H9 (cell line): ENCODE measurements around the gene FBXL2. TPM values are rescaled to one million over a fixed set of nuclear protein-coding genes. Genes with fewer than 3 reads are reported as not detected.

Source experiments
- DNase-seq: peaks from one replicate; pipeline ENCODE4 v3.0.0-alpha.2; 2017
- H2AFZ ChIP-seq: one replicate; pipeline ENCODE4 v1.6.1; 2013; ENCODE audit warnings: mild to moderate bottlenecking, low read length, control low read depth, moderate library complexity
- H2AK5ac ChIP-seq: 2 replicates; pipeline ENCODE4 v1.6.1; 2013; ENCODE audit warnings: low read length, control low read depth, mixed read lengths; ENCODE audit not compliant: insufficient read length
- H2BK120ac ChIP-seq: one replicate; pipeline ENCODE4 v1.6.1; 2013; ENCODE audit warnings: low read depth, mild to moderate bottlenecking, low read length, control low read depth, inconsistent platforms; ENCODE audit not compliant: poor library complexity, severe bottlenecking
- H2BK12ac ChIP-seq: 2 replicates; pipeline ENCODE4 v1.6.1; 2013; ENCODE audit warnings: low read length, control low read depth, mixed read lengths, low read depth; ENCODE audit not compliant: insufficient read length
- H2BK15ac ChIP-seq: 2 replicates; pipeline ENCODE4 v1.6.1; 2013; ENCODE audit warnings: low read depth, low read length, control low read depth
- H2BK20ac ChIP-seq: one replicate; pipeline ENCODE4 v1.6.1; 2013; ENCODE audit warnings: low read depth, mild to moderate bottlenecking, low read length, control low read depth, inconsistent platforms; ENCODE audit not compliant: poor library complexity, severe bottlenecking
- H2BK5ac ChIP-seq: 2 replicates; pipeline ENCODE4 v1.6.1; 2013; ENCODE audit warnings: low read length, control low read depth, mixed read lengths; ENCODE audit not compliant: insufficient read length
- H3K14ac ChIP-seq: 2 replicates; pipeline ENCODE4 v1.6.1; 2013; ENCODE audit warnings: low read length, control low read depth; ENCODE audit not compliant: insufficient read depth
- H3K18ac ChIP-seq: 2 replicates; pipeline ENCODE4 v1.6.1; 2013; ENCODE audit warnings: low read depth, mild to moderate bottlenecking, mixed read lengths, low read length, control low read depth; ENCODE audit not compliant: insufficient read length
- H3K23ac ChIP-seq: 2 replicates; pipeline ENCODE4 v1.6.1; 2013; ENCODE audit warnings: low read length, control low read depth, mixed read lengths, low read depth; ENCODE audit not compliant: insufficient read length
- H3K23me2 ChIP-seq: 2 replicates; pipeline ENCODE4 v1.6.1; 2013; ENCODE audit warnings: low read depth, mild to moderate bottlenecking, mixed read lengths, low read length, control low read depth; ENCODE audit not compliant: insufficient read length, poor library complexity, severe bottlenecking
- H3K27ac ChIP-seq: 2 replicates; pipeline ENCODE4 v1.5.1; 2013; ENCODE audit warnings: low read length, control low read depth, mixed read lengths, low read depth; ENCODE audit not compliant: insufficient read length
- H3K27me3 ChIP-seq: 2 replicates; pipeline ENCODE4 v1.6.1; 2013; ENCODE audit warnings: low read length, control low read depth, inconsistent platforms; ENCODE audit not compliant: insufficient read depth
- H3K4ac ChIP-seq: 2 replicates; pipeline ENCODE4 v1.6.1; 2013; ENCODE audit warnings: low read depth, mild to moderate bottlenecking, control low read depth, inconsistent platforms, low read length, moderate library complexity
- H3K4me1 ChIP-seq: 2 replicates; pipeline ENCODE4 v1.6.1; 2013; ENCODE audit warnings: low read length, control low read depth, inconsistent platforms; ENCODE audit not compliant: insufficient read depth
- H3K4me2 ChIP-seq: 2 replicates; pipeline ENCODE4 v1.6.1; 2013; ENCODE audit warnings: low read length, control low read depth, mixed read lengths; ENCODE audit not compliant: insufficient read length, insufficient read depth
- H3K56ac ChIP-seq: 2 replicates; pipeline ENCODE4 v1.6.1; 2013; ENCODE audit warnings: low read depth, mild to moderate bottlenecking, mixed read lengths, low read length, control low read depth; ENCODE audit not compliant: insufficient read length
- H3K79me1 ChIP-seq: 2 replicates; pipeline ENCODE4 v1.6.1; 2013; ENCODE audit warnings: low read depth, mild to moderate bottlenecking, moderate library complexity, low read length, control low read depth, inconsistent platforms; ENCODE audit not compliant: insufficient read depth, poor library complexity, severe bottlenecking
- H3K79me2 ChIP-seq: 2 replicates; pipeline ENCODE4 v1.6.1; 2013; ENCODE audit warnings: low read length, control low read depth, inconsistent platforms; ENCODE audit not compliant: insufficient read depth
- H3K9ac ChIP-seq: 2 replicates; pipeline ENCODE4 v1.6.1; 2013; ENCODE audit warnings: low read length, control low read depth, mixed read lengths; ENCODE audit not compliant: insufficient read length; ENCODE audit errors: extremely low read depth
- H3K9me3 ChIP-seq: one replicate; pipeline ENCODE4 v1.6.1; 2013; ENCODE audit warnings: low read depth, low read length, inconsistent platforms; ENCODE audit not compliant: control insufficient read depth
- H3T11ph ChIP-seq: one replicate; pipeline ENCODE4 v1.6.1; 2013; ENCODE audit warnings: mild to moderate bottlenecking, low read length, control low read depth, inconsistent platforms
- H4K20me1 ChIP-seq: one replicate; pipeline ENCODE4 v1.6.1; 2013; ENCODE audit not compliant: control insufficient read depth, insufficient read length, insufficient read depth
- H4K5ac ChIP-seq: 2 replicates; pipeline ENCODE4 v1.6.1; 2013; ENCODE audit warnings: low read depth, mild to moderate bottlenecking, mixed read lengths, low read length, control low read depth; ENCODE audit not compliant: insufficient read length
- H4K8ac ChIP-seq: replicated peaks from 2 replicates; pipeline ENCODE4 v1.6.1; 2013; ENCODE audit warnings: low read length, control low read depth, mixed read lengths, low read depth; ENCODE audit not compliant: insufficient read length
- H4K91ac ChIP-seq: 2 replicates; pipeline ENCODE4 v1.6.1; 2013; ENCODE audit warnings: low read depth, mild to moderate bottlenecking, moderate library complexity, mixed read lengths, low read length, control low read depth; ENCODE audit not compliant: insufficient read length
- H3K27ac Mint-ChIP-seq, 3 experiments: 2 replicates in 2 of 3; 3 replicates in 1 of 3; pipeline ENCODE4 v1.8.0; 2020 to 2021; ENCODE audit warnings: mixed read lengths in 3 of 3, mild to moderate bottlenecking in 1 of 3, moderate library complexity in 1 of 3
- H3K27me3 Mint-ChIP-seq: 2 replicates; pipeline ENCODE4 v1.8.0; 2021; ENCODE audit warnings: low read depth, mild to moderate bottlenecking, moderate library complexity, mixed read lengths
- H3K36me3 Mint-ChIP-seq, 3 experiments: 2 replicates in 2 of 3; 3 replicates in 1 of 3; pipeline ENCODE4 v1.8.0; 2020 to 2021; ENCODE audit warnings: low read depth in 3 of 3, mixed read lengths in 3 of 3; ENCODE audit not compliant: insufficient read depth in 1 of 3
- H3K4me1 Mint-ChIP-seq, 2 experiments: 2 replicates each; pipeline ENCODE4 v1.8.0; 2020; ENCODE audit warnings: mixed read lengths in 2 of 2
- H3K4me3 Mint-ChIP-seq, 2 experiments: 2 replicates in 1 of 2; 3 replicates in 1 of 2; pipeline ENCODE4 v1.8.0; 2020 to 2021; ENCODE audit warnings: mild to moderate bottlenecking in 2 of 2, mixed read lengths in 2 of 2, moderate library complexity in 1 of 2
- H3K9me3 Mint-ChIP-seq, 2 experiments: 2 replicates in 1 of 2; 3 replicates in 1 of 2; pipeline ENCODE4 v1.8.0; 2020; ENCODE audit warnings: mild to moderate bottlenecking in 2 of 2, mixed read lengths in 2 of 2, moderate library complexity in 1 of 2
- CTCF ChIP-seq: fragments of 200-600 bp; sonication (generic); conservative IDR thresholded peaks from 3 replicates; pipeline ENCODE4 v1.8.0; 2021; ENCODE audit warnings: antibody characterized with exemption, mild to moderate bottlenecking
- WGBS: extraction: QIAGEN DNeasy Blood & Tissue Kit; methylation state at CpG from one replicate; pipeline ENCODE4 v1.1.7; 2013; ENCODE audit warnings: missing lambda C conversion rate, low lambda C conversion rate, mixed read lengths; ENCODE audit not compliant: insufficient read length; ENCODE audit errors: extremely low coverage; 5-methylcytosine and 5-hydroxymethylcytosine counted together
- total RNA-seq: library from RNA; stranded (reverse); gene quantifications from 2 replicates; pipeline ENCODE4 v1.2.1, GENCODE V29; 2021

The FBXL2 gene
- total RNA-seq, 1 experiment from 2014 or later = 2.7 TPM

- Histone ChIP-seq H2AFZ (no peak overlapping the region), H2BK20ac (no peak overlapping the region), H3K9me3 (no peaks in the 10 kb centered on the region), H3K9ac (no peak overlapping the region), H2BK120ac (no peak overlapping the region), H3K23me2 (no peaks in the 10 kb centered on the region), H4K8ac (no peak overlapping the region), H3K4ac (no peak overlapping the region), H3K14ac (no peak overlapping the region), H4K5ac (no peak overlapping the region), H3K79me2 (no peaks in the 10 kb centered on the region), H2BK15ac (no peak overlapping the region), H3T11ph (no peak overlapping the region), H4K20me1 (no peaks in the 10 kb centered on the region), H3K4me1 (no peaks in the 10 kb centered on the region; the same call in 1 of the 2 replicates), H3K23ac (no peak overlapping the region), H3K27me3 (no peaks in the 10 kb centered on the region), H2BK12ac (no peak overlapping the region), H3K27ac (no peak overlapping the region), H4K91ac (no peak overlapping the region), H3K56ac (no peak overlapping the region), H3K79me1 (no peaks in the 10 kb centered on the region), H2AK5ac (no peak overlapping the region), H3K18ac (no peak overlapping the region), H3K4me2 (no peak overlapping the region), H2BK5ac (no peak overlapping the region)
- H3K9me3 Mint-ChIP-seq = peaks cover 6 to 8% of the 10 kb centered on the region in 2 experiments; a peak in 4 of 5 replicates
- peaks cover 0 to 6% (median 6%) of the 10 kb centered on the region in 3 experiments; a peak in 4 of 7 replicates for H3K36me3 Mint-ChIP-seq
- TF ChIP-seq CTCF = no peak
- DNase-seq = no peak
- H3K4me3 Mint-ChIP-seq = no peak overlapping the region
- no CpG with 5 or more reads among the region's 2 CpGs for WGBS
- H3K27me3 Mint-ChIP-seq = no peaks in the 10 kb centered on the region; the same call in 1 of the 2 replicates
- H3K4me1 Mint-ChIP-seq = peaks cover 15 to 21% of the 10 kb centered on the region in 2 experiments
- H3K27ac Mint-ChIP-seq = no peak overlapping the region
Observed at GRCh38 chr3:33315826-33316225, 38.6 kb downstream of the FBXL2 start.
